ENCODE measurements around the gene SCG3.

DNA sequence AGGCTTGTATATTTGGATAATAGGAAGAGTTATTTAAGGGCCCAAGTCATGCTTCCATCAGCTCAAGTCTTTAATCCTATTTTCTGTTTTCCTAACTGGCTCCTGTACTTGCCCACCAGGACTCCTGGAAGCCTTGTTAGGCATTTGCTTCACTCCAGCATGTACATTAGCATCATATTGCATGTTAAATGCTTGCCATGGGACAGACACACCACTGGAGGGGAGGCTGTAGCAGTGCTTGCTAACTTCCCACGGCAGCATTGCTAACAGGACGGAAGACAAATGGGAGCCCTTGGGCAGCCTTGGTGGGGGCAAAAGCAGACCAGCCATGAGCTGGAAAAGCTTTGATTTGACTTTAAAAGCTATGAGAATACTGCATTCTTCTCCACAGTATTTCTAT lies 76.1 kb downstream of the SCG3 start:
- TF ChIP-seq EZH2 (IDR thresholded peaks at IDR 0.05; ENCODE audit: low read length, unreplicated experiment): no peak
- TF ChIP-seq, protein P1, sequence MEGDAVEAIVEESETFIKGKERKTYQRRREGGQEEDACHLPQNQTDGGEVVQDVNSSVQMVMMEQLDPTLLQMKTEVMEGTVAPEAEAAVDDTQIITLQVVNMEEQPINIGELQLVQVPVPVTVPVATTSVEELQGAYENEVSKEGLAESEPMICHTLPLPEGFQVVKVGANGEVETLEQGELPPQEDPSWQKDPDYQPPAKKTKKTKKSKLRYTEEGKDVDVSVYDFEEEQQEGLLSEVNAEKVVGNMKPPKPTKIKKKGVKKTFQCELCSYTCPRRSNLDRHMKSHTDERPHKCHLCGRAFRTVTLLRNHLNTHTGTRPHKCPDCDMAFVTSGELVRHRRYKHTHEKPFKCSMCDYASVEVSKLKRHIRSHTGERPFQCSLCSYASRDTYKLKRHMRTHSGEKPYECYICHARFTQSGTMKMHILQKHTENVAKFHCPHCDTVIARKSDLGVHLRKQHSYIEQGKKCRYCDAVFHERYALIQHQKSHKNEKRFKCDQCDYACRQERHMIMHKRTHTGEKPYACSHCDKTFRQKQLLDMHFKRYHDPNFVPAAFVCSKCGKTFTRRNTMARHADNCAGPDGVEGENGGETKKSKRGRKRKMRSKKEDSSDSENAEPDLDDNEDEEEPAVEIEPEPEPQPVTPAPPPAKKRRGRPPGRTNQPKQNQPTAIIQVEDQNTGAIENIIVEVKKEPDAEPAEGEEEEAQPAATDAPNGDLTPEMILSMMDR (conservative IDR thresholded peaks at IDR 0.05; ENCODE audit: low read depth, low read length): no peak

Measured in PC-3 (cell line).